Fibroblast of lung (primary cell): ENCODE data around the gene POC5. TPM values are rescaled to one million over a fixed set of nuclear protein-coding genes. Genes with fewer than 3 reads are reported as not detected.
A peak's percentile ranks its signal among the peaks of the same experiment; 100 is the strongest.

Source experiments
- DNase-seq, 2 donors: peaks; one replicate each; pipeline versions ENCODE4 v3.0.0 to v3.0.0-alpha.2; 2010; ENCODE audit warnings: low read depth in 2 of 2
- H2AFZ ChIP-seq: 2 replicates; pipeline ENCODE4 v1.5.1; 2012; ENCODE audit warnings: low read length, control low read depth, inconsistent platforms
- H3K27ac ChIP-seq: 2 replicates; pipeline ENCODE4 v1.5.1; 2011; ENCODE audit warnings: low read length, control low read depth; ENCODE audit not compliant: insufficient read depth
- H3K27me3 ChIP-seq: 2 replicates; pipeline ENCODE4 v1.5.1; 2011; ENCODE audit warnings: mild to moderate bottlenecking, low read length; ENCODE audit not compliant: control insufficient read depth, insufficient read depth
- H3K36me3 ChIP-seq: 2 replicates; pipeline ENCODE4 v1.5.1; 2011; ENCODE audit warnings: low read length; ENCODE audit not compliant: control insufficient read depth, insufficient read depth
- H3K4me1 ChIP-seq: 2 replicates; pipeline ENCODE4 v1.5.1; 2011; ENCODE audit warnings: low read length; ENCODE audit not compliant: control insufficient read depth, insufficient read depth; ENCODE audit errors: extremely low read depth
- H3K4me2 ChIP-seq: 2 replicates; pipeline ENCODE4 v1.5.1; 2011; ENCODE audit warnings: low read length, control low read depth; ENCODE audit not compliant: insufficient read depth; ENCODE audit errors: extremely low read depth
- H3K4me3 ChIP-seq, 4 experiments: fragments of 200-600 bp in 1 of 4; sonication (generic) in 1 of 4; replicated peaks in 1 of 4; 2 replicates each; pipeline ENCODE4 v1.5.1; 2011 to 2016; ENCODE audit warnings: low read length in 4 of 4, low read depth in 3 of 4, mild to moderate bottlenecking in 3 of 4, control low read depth in 2 of 4, inconsistent platforms in 1 of 4, mixed read lengths in 1 of 4; ENCODE audit not compliant: insufficient read depth in 1 of 4; ENCODE audit errors: control extremely low read depth in 1 of 4
- H3K79me2 ChIP-seq: 2 replicates; pipeline ENCODE4 v1.5.1; 2012; ENCODE audit warnings: mild to moderate bottlenecking, low read length, inconsistent platforms; ENCODE audit not compliant: control insufficient read depth, insufficient read depth
- H3K9ac ChIP-seq: 2 replicates; pipeline ENCODE4 v1.5.1; 2011; ENCODE audit warnings: mild to moderate bottlenecking, low read length, control low read depth; ENCODE audit not compliant: insufficient read depth
- H3K9me3 ChIP-seq: 2 replicates; pipeline ENCODE4 v1.5.1; 2012; ENCODE audit warnings: low read depth, low read length; ENCODE audit not compliant: control insufficient read depth, insufficient read depth
- H4K20me1 ChIP-seq: 2 replicates; pipeline ENCODE4 v1.5.1; 2011; ENCODE audit warnings: low read length; ENCODE audit not compliant: control insufficient read depth, insufficient read depth; ENCODE audit errors: extremely low read depth
- CTCF ChIP-seq, 2 donors: IDR thresholded peaks in 1 of 2; conservative IDR thresholded peaks in 1 of 2; 1 replicate in 1 of 2; 2 replicates in 1 of 2; pipeline ENCODE4 v1.5.1; 2011 to 2012; ENCODE audit warnings: low read length in 2 of 2, control low read depth in 1 of 2, inconsistent platforms in 1 of 2, low read depth in 1 of 2, mild to moderate bottlenecking in 1 of 2
- EZH2 ChIP-seq: IDR thresholded peaks from 2 replicates; pipeline ENCODE4 v1.5.1; 2012; ENCODE audit warnings: low read length, control low read depth, mild to moderate bottlenecking; ENCODE audit errors: missing control alignments
- polyA plus RNA-seq, 2 donors: library from polyadenylated mRNA; depleted of rRNA in 1 of 2; stranded (reverse) in 1 of 2; unstranded in 1 of 2; fragments of >200 nt; gene quantifications; 2 replicates each; pipeline ENCODE4 v1.2.1, GENCODE V29; 2011 to 2012; ENCODE audit warnings: missing spikeins in 1 of 2
- total RNA-seq: library from RNA; depleted of rRNA; stranded (reverse); fragments of >200 nt; gene quantifications from 2 replicates; pipeline ENCODE4 v1.2.1, GENCODE V29; 2014

The POC5 gene
- total and polyA plus RNA-seq, 2 donors (not counting 1 experiment from before 2014, with no cell fraction given) = 9.2 to 17.0 TPM

GRCh38 chr5:75639535-75640311, 77.5 kb downstream of the POC5 start:
- Histone ChIP-seq H3K27me3 (no peaks in the 10 kb centered on the region), H3K79me2 (no peaks in the 10 kb centered on the region), H3K36me3 (no peaks in the 10 kb centered on the region), H3K9ac (no peak overlapping the region), H3K27ac (peak overlapping the region; percentile 51), H3K4me2 (no peak overlapping the region), H2AFZ (no peak overlapping the region), H3K4me3 (no peak overlapping the region), H3K9me3 (no peaks in the 10 kb centered on the region), H4K20me1 (no peaks in the 10 kb centered on the region), H3K4me1 (no peaks in the 10 kb centered on the region)
- DNase-seq = no peak
- TF ChIP-seq CTCF (conservative IDR thresholded peaks at IDR 0.05 in 1 of 2, IDR thresholded peaks at IDR 0.05 in 1 of 2; ENCODE audit: low read depth in 1 of 2, low read length in 2 of 2) (no peak), EZH2 (no peak)

GRCh38 chr5:75637949-75638348, 79.3 kb downstream of the POC5 start:
- no peak overlapping the region for H2AFZ ChIP-seq
- no peak for TF ChIP-seq CTCF (conservative IDR thresholded peaks at IDR 0.05 in 1 of 2, IDR thresholded peaks at IDR 0.05 in 1 of 2; ENCODE audit: low read depth in 1 of 2, low read length in 2 of 2)
- DNase-seq = no peak

GRCh38 chr5:75632321-75632720, 84.9 kb downstream of the POC5 start:
- no peak overlapping the region for H3K4me3 ChIP-seq

More at GRCh38 chr5:75637949-75638348, 79.3 kb downstream of the POC5 start:
- H3K4me3 ChIP-seq = no peak overlapping the region
- no peak overlapping the region for H3K4me2 ChIP-seq
- H3K9me3 ChIP-seq = no peaks in the 10 kb centered on the region
- no peaks in the 10 kb centered on the region for H3K79me2 ChIP-seq
- no peaks in the 10 kb centered on the region for H3K4me1 ChIP-seq
- no peaks in the 10 kb centered on the region for H3K27me3 ChIP-seq
- no peaks in the 10 kb centered on the region for H4K20me1 ChIP-seq
- no peak overlapping the region for H3K27ac ChIP-seq
- H3K9ac ChIP-seq = no peak overlapping the region
- no peaks in the 10 kb centered on the region for H3K36me3 ChIP-seq

More at GRCh38 chr5:75632321-75632720, 84.9 kb downstream of the POC5 start:
- no peaks in the 10 kb centered on the region for H3K9me3 ChIP-seq
- H3K79me2 ChIP-seq = no peaks in the 10 kb centered on the region
- H3K4me2 ChIP-seq = no peak overlapping the region
- no peak overlapping the region for H2AFZ ChIP-seq
- H4K20me1 ChIP-seq = no peaks in the 10 kb centered on the region
- TF ChIP-seq CTCF (conservative IDR thresholded peaks at IDR 0.05 in 1 of 2, IDR thresholded peaks at IDR 0.05 in 1 of 2; ENCODE audit: low read depth in 1 of 2, low read length in 2 of 2) = no peak
- TF ChIP-seq EZH2 = no peak
- no peak for DNase-seq
- H3K9ac ChIP-seq = no peak overlapping the region
- no peaks in the 10 kb centered on the region for H3K4me1 ChIP-seq
- H3K27me3 ChIP-seq = no peaks in the 10 kb centered on the region
- no peak overlapping the region for H3K27ac ChIP-seq
- no peaks in the 10 kb centered on the region for H3K36me3 ChIP-seq
